ENCODE measurements around the gene PRICKLE1.

Gene PRICKLE1

GRCh38 chr12:42444192-42444943 is 145.2 kb downstream of the PRICKLE1 start:
- no peak for DNase-seq

- no peak for DNase-seq
Observed at GRCh38 chr12:42442888-42443287, 146.7 kb downstream of the PRICKLE1 start.

- DNase-seq = no peak
Observed at GRCh38 chr12:42442311-42442759, 147.2 kb downstream of the PRICKLE1 start.

- no peak for DNase-seq
Observed at GRCh38 chr12:42440608-42441007, 148.9 kb downstream of the PRICKLE1 start.

GRCh38 chr12:42432517-42433140 is 156.9 kb downstream of the PRICKLE1 start:
- DNase-seq = no peak

- DNase-seq = no peak
Observed at GRCh38 chr12:42428850-42429249, 160.7 kb downstream of the PRICKLE1 start.

GRCh38 chr12:42426746-42427145 is 162.8 kb downstream of the PRICKLE1 start:
- DNase-seq = no peak

GRCh38 chr12:42422785-42423184 is 166.8 kb downstream of the PRICKLE1 start:
- DNase-seq = no peak

- no peak for DNase-seq
Observed at GRCh38 chr12:42421844-42422779, 167.4 kb downstream of the PRICKLE1 start.

GRCh38 chr12:42420395-42420794 is 169.2 kb downstream of the PRICKLE1 start:
- DNase-seq = no peak

GRCh38 chr12:42410340-42410739 is 179.2 kb downstream of the PRICKLE1 start:
- DNase-seq = no peak

- no peak for DNase-seq
Observed at GRCh38 chr12:42409471-42409870, 180.1 kb downstream of the PRICKLE1 start.

GRCh38 chr12:42407306-42407705 is 182.2 kb downstream of the PRICKLE1 start:
- no peak for DNase-seq

Measured in activated CD8-positive, alpha-beta memory T cell treated with anti-CD3 and anti-CD28 coated beads, Interleukin-2, amount 50 U/mL, for 48 hours (primary cell).